Measurements from ENCODE around the gene GOLGA7B.

GOLGA7B gene

GRCh38 chr10:97852840-97853405 is 3.3 kb downstream of the GOLGA7B start:
- TF ChIP-seq FOXP2 (optimal IDR thresholded peaks at IDR 0.05; ENCODE audit: borderline replicate concordance, extremely low read depth, extremely low read length, insufficient read depth) (no peak), REST (IDR thresholded peaks at IDR 0.05; ENCODE audit: insufficient read depth in 1 of 2, low read depth in 2 of 2, low read length in 2 of 2) (no peak), TAF1 (IDR thresholded peaks at IDR 0.05; ENCODE audit: borderline replicate concordance, insufficient read depth, low read length) (no peak), POLR2AphosphoS5 (IDR thresholded peaks at IDR 0.05; ENCODE audit: low read depth, low read length) (no peak), SIN3A (IDR thresholded peaks at IDR 0.05; ENCODE audit: borderline replicate concordance, insufficient read depth, low read length) (no peak)

GRCh38 chr10:97854743-97855142 is 5.1 kb downstream of the GOLGA7B start:
- TF ChIP-seq POLR2AphosphoS5 (IDR thresholded peaks at IDR 0.05; ENCODE audit: low read depth, low read length): no peak

GRCh38 chr10:97858001-97858439 is 8.4 kb downstream of the GOLGA7B start:
- TF ChIP-seq POLR2AphosphoS5 (IDR thresholded peaks at IDR 0.05; ENCODE audit: low read depth, low read length) (no peak), TAF1 (IDR thresholded peaks at IDR 0.05; ENCODE audit: borderline replicate concordance, insufficient read depth, low read length) (no peak), FOXP2 (optimal IDR thresholded peaks at IDR 0.05; ENCODE audit: borderline replicate concordance, extremely low read depth, extremely low read length, insufficient read depth) (no peak), REST (IDR thresholded peaks at IDR 0.05; ENCODE audit: insufficient read depth in 1 of 2, low read depth in 2 of 2, low read length in 2 of 2) (0 out of 4 replicates have a peak, but pooled peaks of 1 of the 2 experiments have one; percentile 25), SIN3A (IDR thresholded peaks at IDR 0.05; ENCODE audit: borderline replicate concordance, insufficient read depth, low read length) (no peak)

- TF ChIP-seq TAF1 (IDR thresholded peaks at IDR 0.05; ENCODE audit: borderline replicate concordance, insufficient read depth, low read length) (no peak), REST (IDR thresholded peaks at IDR 0.05; ENCODE audit: insufficient read depth in 1 of 2, low read depth in 2 of 2, low read length in 2 of 2) (no peak), POLR2AphosphoS5 (IDR thresholded peaks at IDR 0.05; ENCODE audit: low read depth, low read length) (no peak), SIN3A (IDR thresholded peaks at IDR 0.05; ENCODE audit: borderline replicate concordance, insufficient read depth, low read length) (no peak), FOXP2 (optimal IDR thresholded peaks at IDR 0.05; ENCODE audit: borderline replicate concordance, extremely low read depth, extremely low read length, insufficient read depth) (no peak)
These were observed 11.6 kb downstream of the GOLGA7B start for GRCh38 chr10:97861097-97861750.

GRCh38 chr10:97861924-97862323 is 12.3 kb downstream of the GOLGA7B start:
- TF ChIP-seq REST (IDR thresholded peaks at IDR 0.05; ENCODE audit: insufficient read depth in 1 of 2, low read depth in 2 of 2, low read length in 2 of 2) (no peak), SIN3A (IDR thresholded peaks at IDR 0.05; ENCODE audit: borderline replicate concordance, insufficient read depth, low read length) (no peak), POLR2AphosphoS5 (IDR thresholded peaks at IDR 0.05; ENCODE audit: low read depth, low read length) (no peak), TAF1 (IDR thresholded peaks at IDR 0.05; ENCODE audit: borderline replicate concordance, insufficient read depth, low read length) (no peak), FOXP2 (optimal IDR thresholded peaks at IDR 0.05; ENCODE audit: borderline replicate concordance, extremely low read depth, extremely low read length, insufficient read depth) (no peak)
